HG03066 (cell line): ENCODE results near the gene C5orf46.
A peak's percentile ranks its signal among the peaks of the same experiment; 100 is the strongest.
"Not testable (repeated sequence)": the region's sequence is repeated elsewhere in the genome, so short reads cannot be mapped to it uniquely, and the experiment has no call there.

Source experiments
- ATAC-seq: cut with Tn5 transposase; IDR thresholded peaks from one replicate; pipeline ENCODE4 v1.9.1; 2021; ENCODE audit warnings: low read depth; ENCODE audit not compliant: unreplicated experiment

The C5orf46 gene

GRCh38 chr5:147906326-147907095 is at the start of gene C5orf46:
C5orf46 (minus strand) TSS chr5:147906538; CDS start chr5:147906501, 37 bp downstream.
- ATAC-seq = no peak

- no peak for ATAC-seq
Measured at GRCh38 chr5:147954971-147955370, 48.6 kb upstream of the C5orf46 start.

GRCh38 chr5:147949711-147950573 is 43.6 kb upstream of the C5orf46 start:
- ATAC-seq = peak; percentile 90

GRCh38 chr5:147946658-147947274 is 40.4 kb upstream of the C5orf46 start:
- ATAC-seq = not testable (repeated sequence)

- no peak for ATAC-seq
Measured at GRCh38 chr5:147939431-147940114, 33.2 kb upstream of the C5orf46 start.

GRCh38 chr5:147935032-147935431 is 28.7 kb upstream of the C5orf46 start:
- ATAC-seq = no peak

- no peak for ATAC-seq
Measured at GRCh38 chr5:147930769-147931168, 24.4 kb upstream of the C5orf46 start.

GRCh38 chr5:147927901-147928300 is 21.6 kb upstream of the C5orf46 start:
- ATAC-seq = no peak

GRCh38 chr5:147925020-147925419 is 18.7 kb upstream of the C5orf46 start:
- ATAC-seq = no peak

- ATAC-seq = no peak
Measured at GRCh38 chr5:147921136-147921535, 14.8 kb upstream of the C5orf46 start.

- ATAC-seq = no peak
Measured at GRCh38 chr5:147920420-147921030, 14.2 kb upstream of the C5orf46 start.

GRCh38 chr5:147918899-147919298 is 12.6 kb upstream of the C5orf46 start:
- no peak for ATAC-seq

GRCh38 chr5:147918101-147918685 is 11.9 kb upstream of the C5orf46 start:
- ATAC-seq = no peak

GRCh38 chr5:147913786-147914185 is 7.4 kb upstream of the C5orf46 start:
- no peak for ATAC-seq

GRCh38 chr5:147912011-147912410 is 5.7 kb upstream of the C5orf46 start:
- no peak for ATAC-seq

GRCh38 chr5:147911427-147911826 is 5.1 kb upstream of the C5orf46 start:
- no peak for ATAC-seq

- ATAC-seq = no peak
Measured at GRCh38 chr5:147904110-147904509, 2.2 kb downstream of the C5orf46 start.

GRCh38 chr5:147902609-147903115 is 3.7 kb downstream of the C5orf46 start:
- no peak for ATAC-seq

GRCh38 chr5:147901599-147902039 is 4.7 kb downstream of the C5orf46 start:
- ATAC-seq = no peak
